K562 (cell line): ENCODE data around the gene PILRA. TPM values are rescaled to one million over a fixed set of nuclear protein-coding genes. Genes with fewer than 3 reads are reported as not detected.

Source experiments
- ATAC-seq: fragments of 200-7000 bp; cut with Tn5 transposase; 3 replicates; pipeline ENCODE4 v1.9.1; 2020; ENCODE audit warnings: moderate library complexity
- BruUV-seq: library from RNA; stranded (reverse); fragments of 400-500 nt; replicated peaks from 2 replicates; lab custom pipeline; 2021; lab: Mats Ljungman, UMichigan
- CTCF ChIA-PET: fragments of 300-600 bp; formaldehyde crosslinking; extraction: SDS; loops from one replicate; lab custom pipeline; 2021; ENCODE audit warnings: low intra/inter-chr PET ratio; lab: Yijun Ruan, JAX
- POLR2A ChIA-PET: fragments of 300-600, 350-650 bp; sonication (Branson Sonifier 250); formaldehyde crosslinking; extraction: SDS; loops from one replicate; lab custom pipeline; 2021; ENCODE audit warnings: antibody characterized with exemption, inconsistent platforms; lab: Yijun Ruan, JAX
- DNase-seq, 4 experiments: peaks; one replicate each; pipeline versions ENCODE4 v3.0.0 to v3.0.0-alpha.2; 2011 to 2018; ENCODE audit warnings: low spot score in 3 of 4, mixed read lengths in 3 of 4; ENCODE audit errors: extremely low read depth in 1 of 4
- FAIRE-seq: peaks from 2 replicates; lab custom pipeline; 2011; peaks lifted over from hg19 to GRCh38; lab: Jason Lieb, UNC
- H2AFZ ChIP-seq: 2 replicates; pipeline ENCODE4 v1.6.0; 2011; ENCODE audit warnings: low read depth, low read length, control low read depth, inconsistent platforms
- H3K27ac ChIP-seq: fragments of 200-600 bp; 3 replicates; pipeline ENCODE4 v1.8.0; 2011; ENCODE audit warnings: low read depth, mild to moderate bottlenecking, control low read depth, inconsistent platforms, low read length, moderate library complexity, mixed read lengths; ENCODE audit errors: extremely low read depth
- H3K27me3 ChIP-seq, 2 experiments: fragments of 300-600 bp in 1 of 2; 2 replicates in 1 of 2; 3 replicates in 1 of 2; pipeline versions ENCODE4 v1.6.0 to v1.8.0; 2011; ENCODE audit warnings: inconsistent platforms in 2 of 2, low read length in 2 of 2, mild to moderate bottlenecking in 1 of 2, mixed read lengths in 1 of 2, moderate library complexity in 1 of 2; ENCODE audit not compliant: control insufficient read depth in 2 of 2, insufficient read depth in 2 of 2
- H3K36me3 ChIP-seq: fragments of 300-600 bp; 3 replicates; pipeline ENCODE4 v1.8.0; 2011; ENCODE audit warnings: mild to moderate bottlenecking, low read length, inconsistent platforms; ENCODE audit not compliant: control insufficient read depth, insufficient read depth
- H3K4me1 ChIP-seq, 2 experiments: fragments of 200-600 bp in 1 of 2; replicated peaks in 1 of 2; 2 replicates in 1 of 2; 3 replicates in 1 of 2; pipeline versions ENCODE4 v1.5.1 to v1.8.0; 2011; ENCODE audit warnings: inconsistent platforms in 2 of 2, low read length in 2 of 2, mild to moderate bottlenecking in 1 of 2, mixed read lengths in 1 of 2, moderate library complexity in 1 of 2; ENCODE audit not compliant: control insufficient read depth in 2 of 2, insufficient read depth in 2 of 2
- H3K4me2 ChIP-seq: 2 replicates; pipeline ENCODE4 v1.6.1; 2011; ENCODE audit warnings: low read length, control low read depth, inconsistent platforms, mixed read lengths; ENCODE audit not compliant: insufficient read depth
- H3K4me3 ChIP-seq: fragments of 200-600 bp; sonication (generic), shearing (Covaris generic); 2 replicates; pipeline ENCODE4 v1.5.1; 2016; ENCODE audit warnings: control low read depth, inconsistent platforms
- H3K79me2 ChIP-seq: fragments of 200-600 bp; 3 replicates; pipeline ENCODE4 v1.8.0; 2011; ENCODE audit warnings: low read length, inconsistent platforms; ENCODE audit not compliant: control insufficient read depth, insufficient read depth
- H3K9ac ChIP-seq, 2 experiments: 2 replicates each; pipeline versions ENCODE4 v1.6.0 to v1.6.1; 2011; ENCODE audit warnings: low read depth in 2 of 2, low read length in 2 of 2, control low read depth in 1 of 2, inconsistent platforms in 1 of 2, mild to moderate bottlenecking in 1 of 2, mixed read lengths in 1 of 2; ENCODE audit not compliant: insufficient read depth in 1 of 2
- H3K9me1 ChIP-seq: one replicate; pipeline ENCODE4 v1.6.0; 2011; ENCODE audit warnings: inconsistent platforms, mild to moderate bottlenecking, low read length, moderate library complexity; ENCODE audit not compliant: control insufficient read depth, insufficient read depth
- H3K9me3 ChIP-seq: replicated peaks from 2 replicates; pipeline ENCODE4 v1.5.1; 2011; ENCODE audit warnings: low read depth, low read length, inconsistent platforms; ENCODE audit not compliant: control insufficient read depth, insufficient read depth
- H4K20me1 ChIP-seq: replicated peaks from 2 replicates; pipeline ENCODE4 v1.6.1; 2011; ENCODE audit warnings: low read length, inconsistent platforms, mixed read lengths; ENCODE audit not compliant: control insufficient read depth, insufficient read depth
- ARID3A ChIP-seq: IDR thresholded peaks from 2 replicates; pipeline ENCODE4 v1.6.1; 2012; ENCODE audit warnings: low read depth, low read length, improper control_type of control experiment, borderline replicate concordance
- HNRNPK ChIP-seq: fragments of 200-400 bp; formaldehyde crosslinking; IDR thresholded peaks from one replicate; pipeline ENCODE4 v1.6.1; 2018; ENCODE audit warnings: mild to moderate bottlenecking, low read depth, low read length; ENCODE audit not compliant: poor library complexity, severe bottlenecking
- SIN3B ChIP-seq: fragments of 450-650 bp; IDR thresholded peaks from 2 replicates; pipeline ENCODE4 v1.6.1; 2017; ENCODE audit warnings: low read depth, mild to moderate bottlenecking, moderate library complexity
- TCF7 ChIP-seq: sonication (generic); IDR thresholded peaks from 2 replicates; pipeline ENCODE4 v1.6.1; 2016; ENCODE audit warnings: antibody characterized with exemption, borderline replicate concordance
- WGBS: fragments of 100-300 bp; shearing (Covaris generic); methylation state at CpG from one replicate; pipeline ENCODE4 v1.1.6; 2016; ENCODE audit warnings: low coverage, mixed read lengths; ENCODE audit not compliant: insufficient coverage; ENCODE audit errors: missing lambda C conversion rate; 5-methylcytosine and 5-hydroxymethylcytosine counted together
- in situ Hi-C: fragments of 300-500 bp; cut with MboI; formaldehyde crosslinking; loops from 4 replicates; pipeline ENCODE4 v1.15.0; 2018; ENCODE audit warnings: inconsistent platforms, mixed read lengths
- intact Hi-C: fragments of 100-400 bp; cut with micrococcal nuclease; formaldehyde crosslinking; loops from 2 replicates; pipeline ENCODE4 v1.14.2; 2022
- polyA plus RNA-seq, 8 experiments: library from polyadenylated mRNA; depleted of rRNA in 4 of 8; stranded (reverse) in 5 of 8; unstranded in 3 of 8; fragments of >200 nt; fragmentation: Nextera tagmentation in 2 of 8; fragmentation: Illumina TruSeq in 1 of 8; extraction: Ambion mirVana in 2 of 8; extraction: Trizol in 1 of 8; gene quantifications; 2 replicates each; pipeline versions ENCODE4 v1.2.1 to v1.2.3, GENCODE V29; 2011 to 2014; ENCODE audit warnings: inconsistent platforms in 1 of 8, missing spikeins in 1 of 8
- total RNA-seq, 7 experiments: library from RNA; depleted of rRNA in 6 of 7; stranded (reverse); fragments of >200 nt in 6 of 7; fragmentation: Illumina TruSeq in 2 of 7; extraction: Trizol in 2 of 7; gene quantifications; 2 replicates each; pipeline versions ENCODE4 v1.2.1 to v1.2.3, GENCODE V29; 2011 to 2021; ENCODE audit warnings: low replicate concordance in 1 of 7

The PILRA gene
- total and polyA plus RNA-seq, 9 of the 15 experiments (the other 6 are each of a cell fraction or from before 2014, with no cell fraction given) = 0.13 to 1.8 (median 0.62) TPM

GRCh38 chr7:100387695-100388094, 14.4 kb downstream of the PILRA start:
- TF ChIP-seq TCF7 = no peak
- no peak for TF ChIP-seq ARID3A
- TF ChIP-seq HNRNPK = no peak
- TF ChIP-seq SIN3B = no peak
- no peak for FAIRE-seq
- peaks cover 8 to 23% of the 10 kb centered on the region in 2 experiments; a peak in 3 of 5 replicates for H3K27me3 ChIP-seq
- ATAC-seq = no peak
- H3K27ac ChIP-seq = no peak overlapping the region
- no peaks in the 10 kb centered on the region for H3K9me3 ChIP-seq
- no peaks in the 10 kb centered on the region for H4K20me1 ChIP-seq
- BruUV-seq = no TSS peak
- H3K4me2 ChIP-seq = no peak overlapping the region
- in situ Hi-C loops = no loop called here
- H3K36me3 ChIP-seq = no peaks in the 10 kb centered on the region
- CTCF ChIA-PET = no interaction called here
- H3K4me1 ChIP-seq = peaks cover 4 to 8% of the 10 kb centered on the region in 2 experiments; a peak in 3 of 5 replicates
- H3K79me2 ChIP-seq = no peaks in the 10 kb centered on the region
- no peak for DNase-seq
- no peak overlapping the region for H2AFZ ChIP-seq
- no peak overlapping the region for H3K4me3 ChIP-seq
- H3K9me1 ChIP-seq = no peaks in the 10 kb centered on the region
- H3K9ac ChIP-seq = no peak overlapping the region
- POLR2A ChIA-PET = interaction anchor here (0.7 to 1.6 kb wide), 3 partner anchors 9 to 371 kb away, joined by 3 to 6 read pairs (median 4); no protein-coding TSS in a partner anchor
- intact Hi-C loops = no loop called here
- WGBS = 32% methylated on average over 2 of the region's 2 CpGs
